HG03196 (cell line): ENCODE results near the gene NTPCR.
"Not testable (repeated sequence)": the region's sequence is repeated elsewhere in the genome, so short reads cannot be mapped to it uniquely, and the experiment has no call there.

Experiments used
- ATAC-seq: cut with Tn5 transposase; IDR thresholded peaks from one replicate; pipeline ENCODE4 v1.9.1; 2021; ENCODE audit not compliant: unreplicated experiment

NTPCR gene

GRCh38 chr1:232925421-232926220 is 24.8 kb upstream of the NTPCR start:
- no peak for ATAC-seq

DNA sequence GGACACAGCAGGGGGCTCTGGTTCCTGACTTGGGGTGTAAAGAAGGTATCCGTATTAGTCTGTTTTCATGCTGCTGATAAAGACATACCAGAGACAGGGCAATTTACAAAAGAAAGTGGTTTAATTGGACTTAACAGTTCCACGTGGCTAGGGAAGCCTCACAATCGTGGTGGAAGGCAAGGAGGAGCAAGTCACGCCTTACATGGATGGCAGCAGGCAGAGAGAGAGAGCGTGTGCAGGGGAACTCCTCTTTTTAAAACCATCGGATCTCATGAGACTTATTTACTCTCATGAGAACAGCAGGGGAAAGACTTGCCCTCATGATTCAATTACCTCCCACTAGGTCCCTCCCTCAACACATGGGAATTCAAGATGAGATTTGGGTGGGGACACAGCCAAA is 23.2 kb upstream of the NTPCR start:
- ATAC-seq, result not testable (repeated sequence)

GRCh38 chr1:232927830-232928505 is 22.4 kb upstream of the NTPCR start:
- no peak for ATAC-seq

- no peak for ATAC-seq
Observed at GRCh38 chr1:232932486-232933425, 17.7 kb upstream of the NTPCR start.

DNA sequence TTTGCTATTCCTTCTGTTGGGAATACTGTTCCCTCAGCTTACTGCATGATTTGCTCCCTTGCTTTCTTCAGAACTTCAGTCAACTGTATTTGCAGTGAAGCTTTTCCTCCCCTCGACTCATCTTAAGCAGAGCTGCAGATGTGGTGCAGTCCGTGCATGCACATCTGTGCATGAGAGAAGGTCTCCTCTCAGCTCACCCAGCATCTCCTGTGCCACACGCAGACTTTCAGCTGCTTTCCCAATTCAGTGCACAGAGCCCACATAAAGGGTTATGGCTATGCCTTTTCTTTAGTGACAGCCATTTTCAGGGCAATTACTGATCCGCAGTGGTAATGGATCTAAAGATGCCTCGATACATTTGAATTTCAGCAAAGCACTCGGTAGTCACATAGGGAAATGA is 13.5 kb upstream of the NTPCR start:
- ATAC-seq, result no peak

DNA sequence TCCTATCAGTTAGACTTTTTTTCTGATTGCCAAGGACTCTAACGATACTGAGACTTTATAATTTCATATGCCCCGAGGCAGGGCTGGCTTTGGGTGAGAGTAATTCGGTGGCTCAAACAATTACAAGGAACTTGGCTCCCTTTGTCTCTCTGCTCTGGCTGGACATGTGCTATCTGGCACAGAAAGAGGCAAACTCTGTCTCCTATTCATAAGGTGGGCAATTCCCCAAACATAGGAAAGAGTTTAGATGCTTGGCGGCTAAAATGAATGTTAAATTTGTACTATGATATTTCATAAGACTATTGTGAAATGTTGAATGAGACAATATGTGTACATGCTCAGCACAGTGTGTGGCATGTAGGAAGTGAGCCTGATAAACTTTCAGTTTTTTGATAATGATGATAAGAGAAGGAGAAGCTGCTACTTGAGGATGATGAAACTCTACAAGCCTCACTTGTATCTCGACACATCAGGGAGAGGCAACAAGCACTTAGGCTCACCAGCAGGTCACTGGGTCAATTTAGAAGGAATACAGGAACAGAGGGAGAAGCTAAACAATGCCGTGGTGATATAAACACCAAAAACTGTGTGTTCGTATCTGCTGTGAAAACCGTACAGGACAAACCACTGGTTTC is 12.6 kb upstream of the NTPCR start:
- ATAC-seq, result no peak

- ATAC-seq, result no peak
Observed at GRCh38 chr1:232938926-232939325, 11.5 kb upstream of the NTPCR start.

DNA sequence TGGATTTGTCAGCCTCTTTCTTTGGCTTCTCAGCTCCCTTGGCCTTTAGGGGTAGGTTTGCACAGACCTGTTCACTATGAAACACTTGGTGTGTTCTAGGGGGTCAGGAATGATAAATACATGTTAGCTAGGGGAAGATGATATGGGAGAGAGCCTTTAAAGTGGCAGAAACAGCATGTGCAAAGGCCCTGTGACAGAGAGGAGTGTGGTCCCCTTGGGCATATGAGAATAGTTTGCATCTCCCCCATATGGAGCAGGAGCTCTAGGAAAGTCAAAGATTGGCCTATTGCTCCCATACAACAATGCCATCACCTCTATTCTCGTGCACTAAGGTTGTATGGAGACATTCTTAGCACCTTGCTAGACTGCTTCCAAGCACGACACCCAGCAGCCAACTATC is 10.7 kb upstream of the NTPCR start:
- ATAC-seq, result no peak

GRCh38 chr1:232940262-232940661 is 10.1 kb upstream of the NTPCR start:
- ATAC-seq, result peak; percentile 44

DNA sequence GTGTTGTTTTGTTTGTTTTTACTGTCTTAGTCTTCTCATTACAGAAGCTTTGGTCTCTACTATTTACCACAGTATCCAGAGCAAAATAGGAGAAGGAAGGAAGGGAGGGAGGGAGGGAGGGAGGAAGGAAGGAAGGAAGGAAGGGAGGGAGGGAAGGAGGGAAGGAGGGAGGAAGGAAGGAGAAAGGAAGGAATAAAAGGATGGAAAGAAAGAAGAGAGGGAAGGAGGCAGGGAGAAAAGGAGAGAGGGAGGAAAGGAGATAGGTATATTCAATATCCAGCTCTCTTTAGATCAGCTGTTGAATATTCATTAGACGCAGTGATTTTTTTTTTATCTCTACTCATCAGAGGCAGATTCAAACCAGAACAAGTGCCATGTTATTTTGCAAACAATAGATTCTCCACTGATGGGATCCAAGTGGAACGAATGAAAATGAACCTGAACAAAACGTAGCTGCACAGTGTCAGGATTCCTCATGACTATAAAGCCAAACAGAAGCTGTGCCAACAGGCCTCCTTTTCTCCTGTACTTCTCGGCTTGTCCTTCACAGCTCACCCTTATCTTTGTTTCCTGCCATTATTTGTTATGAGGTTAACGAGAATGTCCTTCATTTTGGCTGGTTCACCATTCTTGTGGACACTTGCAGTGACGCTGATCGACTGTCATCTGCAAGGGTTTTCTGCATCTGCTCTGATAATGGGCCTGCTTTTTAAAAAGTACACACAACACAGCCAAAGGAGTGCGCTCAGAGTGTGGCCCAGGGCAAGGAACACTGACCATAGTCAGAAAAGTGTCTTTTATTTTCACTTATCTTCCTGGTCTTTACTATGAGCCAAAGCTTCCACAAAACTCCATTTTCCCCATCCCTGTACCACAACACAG is 7.8 kb upstream of the NTPCR start:
- no peak for ATAC-seq

GRCh38 chr1:232943679-232944252 is 6.6 kb upstream of the NTPCR start:
- no peak for ATAC-seq

- no peak for ATAC-seq
Observed at GRCh38 chr1:232944347-232944746, 6.1 kb upstream of the NTPCR start.

- no peak for ATAC-seq
Observed at GRCh38 chr1:232949636-232950196, 695 bp upstream of the NTPCR start.

- no peak for ATAC-seq
Observed at GRCh38 chr1:232951180-232951579, 769 bp downstream of the NTPCR start.

GRCh38 chr1:232951605-232952004 is 1.2 kb downstream of the NTPCR start:
- ATAC-seq, result no peak

- ATAC-seq, result peak; percentile 44
Observed at GRCh38 chr1:232952514-232953499, 2.4 kb downstream of the NTPCR start.

DNA sequence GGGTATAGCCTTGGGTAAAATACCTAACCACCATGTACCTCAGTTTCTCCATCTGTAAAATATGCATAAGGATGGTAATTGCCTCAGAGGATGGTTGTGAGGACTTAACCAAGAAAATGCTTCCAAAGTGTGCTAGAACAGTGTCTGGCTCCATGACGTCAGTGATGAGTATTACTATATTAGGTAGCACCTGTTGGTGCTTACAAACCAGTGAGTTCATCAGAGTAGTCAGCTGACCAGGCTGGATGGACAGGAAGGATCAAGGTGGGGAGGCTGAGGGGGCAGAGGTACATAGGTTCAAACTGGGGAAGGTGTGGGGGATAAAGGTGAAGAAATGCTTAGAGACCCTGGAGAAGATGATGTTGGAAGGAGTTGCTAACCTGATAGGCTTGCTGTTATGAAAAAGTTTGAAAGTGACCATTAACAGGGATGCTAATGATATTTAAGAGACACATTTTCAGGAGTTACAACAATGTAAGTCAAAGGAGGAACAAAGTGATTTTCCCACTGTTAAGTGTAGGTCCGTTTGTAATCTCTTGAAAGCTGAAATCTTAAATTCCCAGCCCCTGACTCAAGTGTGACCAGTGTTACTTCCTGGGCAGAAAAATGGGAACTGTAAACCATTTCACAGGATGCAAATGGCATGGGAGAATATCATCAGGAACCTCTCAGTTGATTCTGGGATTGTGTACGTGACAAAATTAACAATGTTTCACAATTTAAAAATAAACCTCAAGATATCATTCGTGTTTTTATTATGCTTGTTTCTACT is 4.4 kb downstream of the NTPCR start:
- no peak for ATAC-seq
